C4-2B (cell line): ENCODE results near the gene SLC30A1.

Experiments
- CTCF ChIP-seq: fragments of 450-650 bp; conservative IDR thresholded peaks from 2 replicates; pipeline ENCODE4 v1.5.1; 2017; ENCODE audit warnings: mild to moderate bottlenecking
- ZFX ChIP-seq: fragments of 450-650 bp; IDR thresholded peaks from 2 replicates; pipeline ENCODE4 v1.6.1; 2017

- TF ChIP-seq CTCF (no peak), ZFX (no peak)
Measured at GRCh38 chr1:211531194-211532087, 47.5 kb downstream of the SLC30A1 start.
